IPS-18a (cell line): Measurements from ENCODE around the gene PACRG.

Source experiments
- H3K27ac ChIP-seq: one replicate; pipeline ENCODE4 v1.5.1; 2013; ENCODE audit warnings: low read length
- H3K27me3 ChIP-seq: one replicate; pipeline ENCODE4 v1.6.1; 2013; ENCODE audit warnings: mild to moderate bottlenecking, low read length; ENCODE audit not compliant: control insufficient read depth, insufficient read depth
- H3K36me3 ChIP-seq: one replicate; pipeline ENCODE4 v1.6.1; 2013; ENCODE audit warnings: low read depth, low read length; ENCODE audit not compliant: control insufficient read depth
- H3K4me1 ChIP-seq: one replicate; pipeline ENCODE4 v1.6.1; 2013; ENCODE audit warnings: low read depth, low read length; ENCODE audit not compliant: control insufficient read depth
- H3K4me3 ChIP-seq: one replicate; pipeline ENCODE4 v1.5.1; 2013; ENCODE audit warnings: low read length
- H3K9ac ChIP-seq: one replicate; pipeline ENCODE4 v1.6.1; 2013; ENCODE audit warnings: mild to moderate bottlenecking, low read length, moderate library complexity
- H3K9me3 ChIP-seq: one replicate; pipeline ENCODE4 v1.6.1; 2013; ENCODE audit warnings: low read depth, low read length; ENCODE audit not compliant: control insufficient read depth

The PACRG gene

GRCh38 chr6:163325390-163325784, 597.6 kb downstream of the PACRG start:
- no peak overlapping the region for H3K4me3 ChIP-seq
- no peaks in the 10 kb centered on the region for H3K9me3 ChIP-seq
- no peaks in the 10 kb centered on the region for H3K4me1 ChIP-seq
- no peaks in the 10 kb centered on the region for H3K36me3 ChIP-seq
- H3K27ac ChIP-seq: no peak overlapping the region
- no peaks in the 10 kb centered on the region for H3K27me3 ChIP-seq
- no peak overlapping the region for H3K9ac ChIP-seq

DNA sequence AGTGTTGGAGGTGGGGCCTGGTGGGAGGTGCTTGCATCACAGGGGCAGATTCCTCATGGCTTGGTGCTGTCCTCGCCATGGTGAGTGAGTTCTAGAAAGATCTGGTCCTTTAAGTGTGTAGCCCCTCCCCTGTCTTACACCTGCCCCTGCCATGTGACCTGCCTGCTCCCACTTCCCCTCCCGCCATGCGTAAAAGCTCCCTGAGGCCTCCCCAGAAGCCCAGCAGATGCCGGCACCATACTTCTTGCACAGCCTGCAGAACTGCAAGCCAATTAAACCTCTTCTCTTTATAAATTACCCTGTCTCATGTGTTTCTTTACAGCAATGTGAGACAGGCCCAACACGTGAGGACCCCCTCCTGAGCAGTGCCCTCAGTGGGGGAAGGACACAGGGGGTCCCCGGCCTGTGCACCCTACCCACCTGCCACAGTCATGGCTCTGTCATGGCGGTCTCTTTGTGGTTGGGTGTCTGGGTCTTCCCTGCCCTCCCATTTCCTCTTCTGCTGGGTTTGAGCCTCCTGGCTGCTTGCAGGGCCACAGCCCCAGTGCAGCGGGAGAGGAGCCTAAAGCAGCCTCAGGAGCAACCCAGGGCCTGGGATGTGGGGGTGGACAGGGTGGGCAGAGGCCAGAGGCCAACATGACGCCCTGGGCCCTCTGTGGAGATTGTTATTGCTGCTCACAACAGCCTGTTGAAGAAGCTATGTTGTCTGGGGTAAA, 599.5 kb downstream of the PACRG start:
- H3K4me3 ChIP-seq: no peak overlapping the region
- H3K9ac ChIP-seq: no peak overlapping the region
- no peaks in the 10 kb centered on the region for H3K4me1 ChIP-seq
- no peaks in the 10 kb centered on the region for H3K9me3 ChIP-seq
- no peak overlapping the region for H3K27ac ChIP-seq
- H3K36me3 ChIP-seq: no peaks in the 10 kb centered on the region
- no peaks in the 10 kb centered on the region for H3K27me3 ChIP-seq

- Histone ChIP-seq H3K36me3 (no peaks in the 10 kb centered on the region), H3K9ac (no peak overlapping the region), H3K27me3 (no peaks in the 10 kb centered on the region), H3K9me3 (no peaks in the 10 kb centered on the region), H3K27ac (no peak overlapping the region), H3K4me1 (no peaks in the 10 kb centered on the region), H3K4me3 (no peak overlapping the region)
Measured at GRCh38 chr6:163327921-163328320, 600.1 kb downstream of the PACRG start.

- Histone ChIP-seq H3K36me3 (no peaks in the 10 kb centered on the region), H3K9ac (no peak overlapping the region), H3K4me1 (no peaks in the 10 kb centered on the region), H3K9me3 (no peaks in the 10 kb centered on the region), H3K27me3 (no peaks in the 10 kb centered on the region), H3K27ac (no peak overlapping the region), H3K4me3 (no peak overlapping the region)
Measured at GRCh38 chr6:163328411-163328810, 600.6 kb downstream of the PACRG start.

DNA sequence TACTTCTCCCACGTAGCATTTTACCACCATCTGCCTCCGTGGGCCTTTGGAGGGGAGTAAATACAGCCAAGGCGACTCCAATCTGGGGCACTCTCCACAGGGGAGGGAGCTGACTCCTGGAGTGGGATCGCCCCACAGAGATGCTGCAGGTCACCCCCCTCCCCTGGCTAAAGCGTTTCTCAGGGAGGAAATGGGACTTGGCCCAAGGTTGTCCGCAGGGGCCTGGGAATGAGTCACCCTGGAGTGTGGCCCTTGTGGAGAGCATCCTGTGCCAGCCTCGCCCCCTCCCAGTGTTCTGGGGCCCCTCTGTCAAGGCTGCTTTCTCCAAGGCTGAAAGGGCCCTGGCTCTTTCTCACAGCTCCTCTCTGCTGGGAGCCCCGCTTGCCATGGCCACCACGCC, 602.2 kb downstream of the PACRG start:
- Histone ChIP-seq H3K9me3 (no peaks in the 10 kb centered on the region), H3K4me3 (no peak overlapping the region), H3K27ac (no peak overlapping the region), H3K27me3 (no peaks in the 10 kb centered on the region), H3K4me1 (no peaks in the 10 kb centered on the region), H3K36me3 (no peaks in the 10 kb centered on the region), H3K9ac (no peak overlapping the region)

- H3K4me3 ChIP-seq: no peak overlapping the region
- H3K9ac ChIP-seq: no peak overlapping the region
- H3K9me3 ChIP-seq: no peaks in the 10 kb centered on the region
- no peaks in the 10 kb centered on the region for H3K36me3 ChIP-seq
- no peak overlapping the region for H3K27ac ChIP-seq
- H3K27me3 ChIP-seq: peaks cover 7% of the 10 kb centered on the region
- peaks cover 4% of the 10 kb centered on the region for H3K4me1 ChIP-seq
Measured at GRCh38 chr6:163331245-163331644, 603.5 kb downstream of the PACRG start.

DNA sequence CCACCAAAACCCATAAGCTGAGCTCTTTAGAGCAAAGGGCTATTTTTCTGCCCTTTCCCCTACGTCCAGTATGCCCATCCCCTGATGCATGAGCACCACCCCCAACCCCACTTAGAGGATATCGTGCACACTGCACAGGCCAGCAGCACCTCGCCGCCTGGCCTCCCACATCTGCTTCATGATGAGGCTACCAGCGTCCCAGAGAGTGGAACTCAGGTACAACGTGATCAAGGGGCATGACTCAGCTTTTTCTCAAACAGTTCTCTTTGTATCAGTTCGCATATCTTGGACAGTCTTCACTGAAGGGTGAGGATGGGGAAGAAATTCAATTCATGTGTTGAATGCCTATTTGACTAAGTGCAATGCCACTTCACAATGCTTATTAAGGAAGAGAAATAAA, 604.8 kb downstream of the PACRG start:
- Histone ChIP-seq H3K4me3 (no peak overlapping the region), H3K27me3 (peaks cover 14% of the 10 kb centered on the region), H3K9ac (no peak overlapping the region), H3K36me3 (no peaks in the 10 kb centered on the region), H3K4me1 (peaks cover 4% of the 10 kb centered on the region), H3K27ac (no peak overlapping the region), H3K9me3 (no peaks in the 10 kb centered on the region)

GRCh38 chr6:163333038-163333437, 605.3 kb downstream of the PACRG start:
- no peak overlapping the region for H3K4me3 ChIP-seq
- H3K36me3 ChIP-seq: no peaks in the 10 kb centered on the region
- peaks cover 18% of the 10 kb centered on the region for H3K27me3 ChIP-seq
- no peak overlapping the region for H3K9ac ChIP-seq
- no peaks in the 10 kb centered on the region for H3K9me3 ChIP-seq
- no peak overlapping the region for H3K27ac ChIP-seq
- peaks cover 4% of the 10 kb centered on the region for H3K4me1 ChIP-seq

GRCh38 chr6:163333701-163334663, 606.2 kb downstream of the PACRG start:
- Histone ChIP-seq H3K36me3 (no peaks in the 10 kb centered on the region), H3K9me3 (no peaks in the 10 kb centered on the region), H3K27ac (no peak overlapping the region), H3K4me1 (peaks cover 9% of the 10 kb centered on the region), H3K4me3 (no peak overlapping the region), H3K9ac (no peak overlapping the region), H3K27me3 (peaks cover 19% of the 10 kb centered on the region)

GRCh38 chr6:163335056-163335455, 607.3 kb downstream of the PACRG start:
- Histone ChIP-seq H3K9me3 (no peaks in the 10 kb centered on the region), H3K9ac (no peak overlapping the region), H3K27me3 (peaks cover 19% of the 10 kb centered on the region), H3K4me1 (peaks cover 16% of the 10 kb centered on the region), H3K27ac (no peak overlapping the region), H3K36me3 (no peaks in the 10 kb centered on the region), H3K4me3 (no peak overlapping the region)

DNA sequence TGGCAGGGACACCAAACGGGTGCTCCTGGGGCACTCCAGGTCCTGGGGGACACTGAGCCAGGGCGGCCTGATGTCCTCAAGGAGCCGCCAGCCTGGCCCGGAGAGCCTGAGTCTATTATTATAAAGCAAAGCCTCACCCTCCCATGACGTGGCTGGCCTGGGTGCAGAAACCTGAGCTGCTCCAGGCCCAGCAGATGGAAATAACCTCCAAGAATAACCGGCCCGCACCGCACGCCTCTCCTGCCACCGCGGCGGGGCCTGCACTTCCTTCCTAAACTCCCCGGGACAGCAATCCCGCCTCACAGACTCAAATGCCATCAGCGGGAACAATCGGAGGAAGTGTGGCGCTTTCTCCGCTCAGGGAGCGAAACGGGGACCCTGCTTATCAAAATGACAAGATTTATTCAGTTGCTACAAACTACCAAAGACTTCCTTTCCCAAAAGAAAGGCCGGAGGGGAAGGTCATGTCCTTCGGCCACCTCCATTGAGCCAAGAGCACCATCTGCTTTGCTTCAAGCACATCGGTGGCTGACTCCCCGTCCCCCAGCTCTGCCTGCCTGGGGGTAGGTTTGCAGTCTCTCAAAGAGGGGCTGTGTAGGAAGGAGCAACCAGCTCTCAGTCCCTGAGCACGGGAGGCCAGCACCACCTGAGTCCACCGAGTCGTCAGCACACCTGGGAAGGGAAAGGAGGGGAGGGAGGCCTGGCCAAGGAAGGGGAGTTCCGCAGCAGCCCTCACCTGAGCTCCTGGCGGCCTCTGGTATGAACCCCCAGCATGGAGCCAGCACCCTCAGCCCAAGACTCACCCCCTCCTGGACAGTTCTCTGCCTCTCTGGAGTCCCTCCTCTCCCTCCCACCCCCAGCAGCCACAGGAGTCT, 608.1 kb downstream of the PACRG start:
- Histone ChIP-seq H3K9me3 (no peaks in the 10 kb centered on the region), H3K4me1 (peaks cover 16% of the 10 kb centered on the region), H3K9ac (no peak overlapping the region), H3K36me3 (no peaks in the 10 kb centered on the region), H3K4me3 (no peak overlapping the region), H3K27me3 (peaks cover 19% of the 10 kb centered on the region), H3K27ac (no peak overlapping the region)
